ENCODE results near the gene PHAX.
"Not testable (repeated sequence)": the region's sequence is repeated elsewhere in the genome, so short reads cannot be mapped to it uniquely, and the experiment has no call there.

PHAX gene

DNA sequence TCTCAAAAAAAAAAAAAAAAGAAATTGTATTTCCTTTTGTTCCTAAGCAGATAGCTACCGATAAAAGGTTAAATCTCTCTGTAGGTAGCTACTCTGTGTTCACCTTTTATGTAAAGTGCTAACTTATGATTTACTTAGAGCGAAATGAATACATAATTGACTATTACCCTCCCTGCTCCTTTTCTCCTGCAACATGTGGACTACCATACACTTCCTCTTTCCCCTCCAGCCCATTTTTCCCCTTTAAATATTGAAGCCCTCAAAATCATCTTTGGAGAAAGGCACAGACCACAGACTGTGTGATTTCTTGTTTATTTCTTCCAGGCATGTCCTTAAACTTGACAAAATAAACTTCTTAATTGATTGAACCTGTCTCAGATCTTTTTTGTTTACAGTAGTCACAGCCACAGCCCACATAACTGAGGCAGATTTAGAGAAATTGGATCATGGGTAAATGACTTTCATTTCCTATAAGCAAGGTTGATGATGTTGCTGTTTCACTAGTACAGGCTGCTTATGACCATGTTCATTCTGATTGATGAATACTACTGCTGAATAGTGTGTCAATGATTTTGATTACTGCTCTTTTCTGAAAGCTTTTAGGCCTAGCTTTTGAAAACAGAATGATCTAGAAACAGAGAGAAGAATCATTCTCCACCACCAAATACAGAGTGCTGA lies 59.2 kb downstream of the PHAX start:
- no peak for DNase-seq

DNA sequence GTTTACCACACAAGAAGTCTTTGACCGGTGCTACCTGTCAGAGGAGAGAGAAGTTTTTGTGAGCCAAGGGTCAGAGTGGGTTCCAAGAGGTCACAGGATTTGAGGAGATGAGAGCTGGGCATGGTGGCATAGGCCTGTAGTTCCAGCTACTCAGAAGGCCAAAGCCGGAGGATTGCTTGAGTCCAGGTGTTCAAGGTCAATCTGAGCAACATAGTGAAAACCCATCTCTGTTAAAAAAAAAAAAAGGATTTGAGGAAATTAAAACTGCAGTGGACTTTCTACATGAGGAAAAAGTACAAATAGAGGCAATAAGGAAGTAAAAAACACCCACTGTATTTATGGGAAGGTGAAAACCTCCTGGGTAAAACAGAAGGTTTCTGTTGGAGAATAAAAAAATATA lies 63.8 kb downstream of the PHAX start:
- DNase-seq: no peak

- not testable (repeated sequence) for DNase-seq
Observed at GRCh38 chr5:126670109-126670508, 69.4 kb downstream of the PHAX start.

- DNase-seq: not testable (repeated sequence)
Observed at GRCh38 chr5:126671681-126672080, 70.9 kb downstream of the PHAX start.

DNA sequence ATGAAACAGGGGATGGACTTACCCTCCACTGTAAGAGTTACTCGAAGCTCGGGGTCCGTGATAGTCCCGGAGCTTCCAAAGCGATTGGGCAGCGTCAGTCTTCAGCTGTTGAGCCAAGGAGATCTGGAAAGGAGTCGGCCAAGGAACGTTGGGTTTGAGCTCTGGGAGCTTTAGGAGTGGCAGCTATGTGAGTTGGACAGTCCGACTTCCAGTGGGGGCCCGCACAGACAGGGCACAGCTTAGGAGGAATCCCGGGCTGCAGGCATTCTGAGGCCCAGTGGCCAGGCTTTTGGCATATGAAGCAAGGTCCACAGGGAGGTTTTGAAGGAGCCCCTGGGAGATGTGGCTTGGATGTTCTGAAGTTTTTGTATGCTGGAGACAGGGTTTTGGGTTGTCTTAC lies 72.7 kb downstream of the PHAX start:
- DNase-seq: no peak

DNA sequence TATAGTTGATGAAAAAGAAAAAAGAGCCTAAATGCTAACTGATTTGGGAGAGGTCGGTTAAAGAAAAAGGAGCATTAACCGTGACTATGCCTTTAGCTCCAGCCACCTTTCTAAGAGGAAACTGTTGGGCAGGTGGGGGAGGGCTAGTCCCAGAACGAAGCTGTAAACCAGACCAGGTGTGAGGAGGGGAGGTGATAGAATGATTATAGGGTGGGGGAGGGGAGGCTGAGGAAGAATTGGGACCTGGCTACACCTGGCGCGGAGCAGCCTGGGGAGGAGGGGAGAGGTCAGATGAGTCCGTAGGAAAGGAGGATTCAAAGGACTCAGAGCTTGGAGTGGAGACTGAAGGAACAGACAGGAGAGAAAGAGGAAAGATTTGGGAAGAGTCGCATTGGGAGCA lies 73.4 kb downstream of the PHAX start:
- DNase-seq: no peak

DNA sequence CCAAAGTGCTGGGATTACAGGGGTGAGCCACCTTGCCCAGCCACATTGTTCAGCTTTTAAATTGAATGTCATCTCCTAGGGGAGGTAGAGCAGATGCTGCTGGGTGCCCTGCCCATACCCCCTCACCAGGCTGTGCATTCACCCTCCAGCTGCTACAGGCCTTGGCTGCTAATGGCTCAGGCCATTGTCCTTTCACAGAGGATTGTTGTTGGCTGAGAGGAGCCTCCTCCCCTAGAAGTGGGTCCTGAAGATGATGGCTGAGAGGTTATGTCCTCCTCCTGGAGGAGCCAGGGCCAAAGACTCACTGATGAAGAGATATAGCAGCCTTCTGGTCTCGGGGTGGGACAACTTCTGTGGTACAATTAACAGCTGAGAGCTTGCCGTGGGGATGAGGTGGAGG lies 74.6 kb downstream of the PHAX start:
- no peak for DNase-seq

DNA sequence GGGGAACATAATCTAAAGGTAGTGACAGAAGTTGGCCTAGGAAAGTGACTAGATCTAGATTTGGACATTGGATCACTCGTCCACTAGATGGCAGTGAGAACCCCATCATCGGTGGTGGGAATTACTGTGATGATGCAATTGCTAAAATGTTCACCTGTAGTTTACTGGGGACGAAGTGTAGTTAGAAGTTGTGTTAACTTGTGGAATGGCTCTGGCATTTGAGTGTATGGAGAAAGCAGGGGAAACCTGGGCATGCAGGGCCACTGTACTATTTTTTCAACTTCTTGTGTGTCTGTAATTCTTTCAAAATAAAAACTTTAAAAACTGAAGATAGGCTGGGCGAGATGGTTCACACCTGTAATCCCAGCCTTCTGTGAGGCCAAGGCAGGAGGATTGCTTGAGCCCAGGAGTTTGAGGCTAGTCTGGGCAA lies 75.5 kb downstream of the PHAX start:
- peak; percentile 6 for DNase-seq

All from NCI-H524 treated with DMSO at 0.1 percent for 48 hours (cell line).